Measurements from ENCODE around the gene MARS1. TPM values are rescaled to one million over a fixed set of nuclear protein-coding genes. Genes with fewer than 3 reads are reported as not detected.

MARS1 gene
- polyA plus RNA-seq, 6 donors from 2014 or later: 53.1 to 78.7 (median 63.0) TPM

DNA sequence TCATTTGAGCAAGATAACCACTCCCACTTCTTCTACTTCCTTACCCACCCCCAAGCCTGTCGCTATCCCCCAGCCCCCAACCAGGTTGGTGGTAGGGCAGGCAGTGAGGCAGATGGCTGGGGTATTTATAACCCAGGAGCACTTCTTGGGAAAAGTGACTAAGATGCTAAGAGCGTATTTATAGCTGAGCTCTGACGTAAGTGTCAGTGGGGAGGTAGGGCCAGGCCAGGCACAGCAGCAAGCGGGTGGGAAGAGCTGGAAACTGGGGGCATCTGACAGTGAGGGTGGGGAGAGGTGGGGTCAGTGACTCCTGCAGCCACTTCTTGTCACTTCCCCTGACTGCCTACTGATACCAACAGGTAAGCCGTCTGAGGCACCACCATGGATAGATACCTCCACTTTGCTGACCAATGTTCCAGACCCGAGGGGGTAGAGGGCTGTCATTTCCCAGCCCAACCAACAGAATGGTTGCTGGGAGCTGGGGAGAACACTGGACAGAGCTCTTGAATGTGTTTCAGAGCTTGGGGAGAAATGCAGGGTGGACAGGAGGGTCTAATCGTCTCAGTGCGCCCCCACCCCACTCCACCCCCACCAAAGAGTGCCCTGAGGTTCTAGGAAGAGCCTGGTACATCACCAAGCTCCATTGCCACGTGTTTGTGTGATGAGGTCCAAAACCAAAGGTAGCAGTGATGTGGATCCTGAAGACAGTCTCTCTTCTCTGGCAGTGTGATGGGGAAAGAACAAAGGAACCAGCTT lies 35.5 kb upstream of the MARS1 start:
- no peaks in the 10 kb centered on the region for H3K27me3 Mint-ChIP-seq
- H3K9me3 Mint-ChIP-seq: no peaks in the 10 kb centered on the region
- no peaks in the 10 kb centered on the region for H3K36me3 Mint-ChIP-seq
- H3K4me3 Mint-ChIP-seq: no peak overlapping the region
- ATAC-seq (ENCODE audit: low read depth in 2 of 2): no peak
- peaks cover 9 to 14% (median 12%) of the 10 kb centered on the region in 3 donors for H3K4me1 Mint-ChIP-seq
- no peak for DNase-seq
- peak overlapping the region in 1 of 6 donors; percentile 91 for H3K27ac Mint-ChIP-seq

- ATAC-seq (ENCODE audit: low read depth in 2 of 2) (peak in 1 of 2 donors; percentile 48), DNase-seq (peak; percentile 23)
- H3K27ac Mint-ChIP-seq: no peak overlapping the region
- H3K36me3 Mint-ChIP-seq: no peaks in the 10 kb centered on the region
- H3K4me3 Mint-ChIP-seq: peak overlapping the region in 1 of 8 donors; percentile 10
- H3K4me1 Mint-ChIP-seq: peaks cover 9 to 15% (median 12%) of the 10 kb centered on the region in 3 donors
- no peaks in the 10 kb centered on the region for H3K9me3 Mint-ChIP-seq
- no peaks in the 10 kb centered on the region for H3K27me3 Mint-ChIP-seq
Observed at GRCh38 chr12:57452937-57453509, 34.8 kb upstream of the MARS1 start.

GRCh38 chr12:57454213-57454565 lies 33.7 kb upstream of the MARS1 start:
- no peak overlapping the region for H3K27ac Mint-ChIP-seq
- H3K36me3 Mint-ChIP-seq: no peaks in the 10 kb centered on the region
- peaks cover 14 to 27% (median 23%) of the 10 kb centered on the region in 3 donors for H3K4me1 Mint-ChIP-seq
- H3K27me3 Mint-ChIP-seq: no peaks in the 10 kb centered on the region
- no peak for ATAC-seq (ENCODE audit: low read depth in 2 of 2)
- H3K9me3 Mint-ChIP-seq: no peaks in the 10 kb centered on the region
- no peak for DNase-seq
- no peak overlapping the region for H3K4me3 Mint-ChIP-seq

DNA sequence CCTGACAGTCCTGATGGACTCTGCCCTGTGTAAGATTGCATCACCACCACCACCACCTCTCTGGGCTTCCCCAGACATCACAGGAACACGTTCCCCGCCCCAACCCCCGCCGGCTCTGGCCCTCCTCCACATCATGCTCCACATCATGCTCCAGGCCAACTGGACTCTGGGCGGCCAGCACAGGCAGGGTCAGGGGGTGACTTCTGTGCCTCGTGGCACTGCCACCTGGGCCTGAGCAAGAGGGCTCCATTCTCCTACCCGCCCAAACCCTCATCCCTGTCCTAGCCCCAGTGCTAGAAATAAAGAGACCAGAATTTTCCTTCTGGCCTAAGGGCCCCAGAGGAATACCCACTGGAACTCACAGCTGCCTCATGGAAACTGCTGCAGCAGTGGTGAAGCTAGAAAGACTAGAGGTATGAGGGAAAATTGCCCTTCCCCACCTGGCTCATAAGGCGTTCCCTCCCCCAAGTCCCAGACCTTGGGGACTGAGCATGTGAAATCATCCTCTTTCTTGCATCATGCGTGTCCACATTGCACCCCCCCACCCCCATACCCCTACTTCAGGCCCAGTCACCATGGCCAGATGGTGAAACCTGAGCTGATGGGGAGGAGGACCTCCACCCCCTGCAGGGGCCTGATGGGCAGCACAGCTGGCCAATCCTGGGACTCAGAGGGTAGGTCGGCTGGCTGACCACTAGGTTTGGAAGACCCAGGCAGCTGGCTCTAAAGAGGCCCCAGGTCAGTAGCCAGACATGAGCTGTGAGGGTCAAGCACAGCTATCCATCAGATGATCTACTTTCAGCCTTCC lies 33.1 kb upstream of the MARS1 start, which contains the start of gene INHBE:
INHBE (plus strand) TSS at position 742 of the 808 bp plus-strand sequence. CDS start 230 bp downstream, outside the sequence.
- no peaks in the 10 kb centered on the region for H3K27me3 Mint-ChIP-seq

GRCh38 chr12:57455374-57456144 lies 32.3 kb upstream of the MARS1 start:
- peaks cover 25 to 40% (median 34%) of the 10 kb centered on the region in 3 donors for H3K4me1 Mint-ChIP-seq
- peak overlapping the region; percentile 7 to 93 (median 78) for H3K4me3 Mint-ChIP-seq
- H3K27ac Mint-ChIP-seq: peak overlapping the region in 2 of 6 donors; percentile 83 to 93
- H3K9me3 Mint-ChIP-seq: no peaks in the 10 kb centered on the region
- no peaks in the 10 kb centered on the region for H3K36me3 Mint-ChIP-seq
- DNase-seq: no peak
- H3K27me3 Mint-ChIP-seq: no peaks in the 10 kb centered on the region
- no peak for ATAC-seq (ENCODE audit: low read depth in 2 of 2)

More for the DNA sequence above, 33.1 kb upstream of the MARS1 start, which contains the start of gene INHBE:
- H3K9me3 Mint-ChIP-seq: no peaks in the 10 kb centered on the region
- peak within 1 kb of the TSS in 4 of 6 donors; percentile 0 to 93 (median 55) for H3K27ac Mint-ChIP-seq
- H3K36me3 Mint-ChIP-seq: no peaks in the 10 kb centered on the region
- ATAC-seq (ENCODE audit: low read depth in 2 of 2) (no peak), DNase-seq (no peak)
- H3K4me1 Mint-ChIP-seq: peaks cover 19 to 33% (median 29%) of the 10 kb centered on the region in 3 donors
- H3K4me3 Mint-ChIP-seq: peak within 1 kb of the TSS; percentile 7 to 93 (median 78)

GRCh38 chr12:57456145-57456700 lies 31.6 kb upstream of the MARS1 start:
- DNase-seq (peak; percentile 61), ATAC-seq (ENCODE audit: low read depth in 2 of 2) (peak; percentile 31 to 33)
- Mint-ChIP-seq H3K9me3 (no peaks in the 10 kb centered on the region), H3K4me3 (peak overlapping the region; percentile 7 to 93 (median 78)), H3K27ac (peak overlapping the region in 3 of 6 donors; percentile 0 to 93 (median 83)), H3K27me3 (no peaks in the 10 kb centered on the region), H3K4me1 (peaks cover 30 to 46% (median 37%) of the 10 kb centered on the region in 3 donors), H3K36me3 (no peaks in the 10 kb centered on the region)

DNA sequence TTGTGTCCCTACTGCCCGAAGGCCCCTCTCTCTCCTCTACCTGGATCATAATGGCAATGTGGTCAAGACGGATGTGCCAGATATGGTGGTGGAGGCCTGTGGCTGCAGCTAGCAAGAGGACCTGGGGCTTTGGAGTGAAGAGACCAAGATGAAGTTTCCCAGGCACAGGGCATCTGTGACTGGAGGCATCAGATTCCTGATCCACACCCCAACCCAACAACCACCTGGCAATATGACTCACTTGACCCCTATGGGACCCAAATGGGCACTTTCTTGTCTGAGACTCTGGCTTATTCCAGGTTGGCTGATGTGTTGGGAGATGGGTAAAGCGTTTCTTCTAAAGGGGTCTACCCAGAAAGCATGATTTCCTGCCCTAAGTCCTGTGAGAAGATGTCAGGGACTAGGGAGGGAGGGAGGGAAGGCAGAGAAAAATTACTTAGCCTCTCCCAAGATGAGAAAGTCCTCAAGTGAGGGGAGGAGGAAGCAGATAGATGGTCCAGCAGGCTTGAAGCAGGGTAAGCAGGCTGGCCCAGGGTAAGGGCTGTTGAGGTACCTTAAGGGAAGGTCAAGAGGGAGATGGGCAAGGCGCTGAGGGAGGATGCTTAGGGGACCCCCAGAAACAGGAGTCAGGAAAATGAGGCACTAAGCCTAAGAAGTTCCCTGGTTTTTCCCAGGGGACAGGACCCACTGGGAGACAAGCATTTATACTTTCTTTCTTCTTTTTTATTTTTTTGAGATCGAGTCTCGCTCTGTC lies 31.0 kb upstream of the MARS1 start:
- H3K27me3 Mint-ChIP-seq: no peaks in the 10 kb centered on the region
- no peak for ATAC-seq (ENCODE audit: low read depth in 2 of 2)
- H3K27ac Mint-ChIP-seq: peak overlapping the region in 3 of 6 donors; percentile 89 to 92 (median 90)
- H3K36me3 Mint-ChIP-seq: no peaks in the 10 kb centered on the region
- peaks cover 36 to 53% (median 42%) of the 10 kb centered on the region in 3 donors for H3K4me1 Mint-ChIP-seq
- DNase-seq: no peak
- H3K4me3 Mint-ChIP-seq: no peak overlapping the region
- no peaks in the 10 kb centered on the region for H3K9me3 Mint-ChIP-seq

- no peaks in the 10 kb centered on the region for H3K9me3 Mint-ChIP-seq
- ATAC-seq (ENCODE audit: low read depth in 2 of 2): no peak
- H3K4me3 Mint-ChIP-seq: peak overlapping the region; percentile 87 to 99 (median 92)
- H3K27me3 Mint-ChIP-seq: no peaks in the 10 kb centered on the region
- H3K4me1 Mint-ChIP-seq: peaks cover 45 to 66% (median 56%) of the 10 kb centered on the region in 3 donors
- DNase-seq: no peak
- H3K36me3 Mint-ChIP-seq: no peaks in the 10 kb centered on the region
- peak overlapping the region; percentile 92 to 99 (median 97) for H3K27ac Mint-ChIP-seq
Observed at GRCh38 chr12:57458665-57459054, 29.2 kb upstream of the MARS1 start.

GRCh38 chr12:57459055-57459749 lies 28.7 kb upstream of the MARS1 start:
- Mint-ChIP-seq H3K36me3 (no peaks in the 10 kb centered on the region), H3K4me3 (peak overlapping the region; percentile 87 to 99 (median 92)), H3K9me3 (no peaks in the 10 kb centered on the region), H3K27me3 (no peaks in the 10 kb centered on the region), H3K4me1 (peaks cover 45 to 66% (median 56%) of the 10 kb centered on the region in 3 donors), H3K27ac (peak overlapping the region; percentile 92 to 99 (median 97))
- peak; percentile 70 to 73 for ATAC-seq (ENCODE audit: low read depth in 2 of 2)
- peak; percentile 93 for DNase-seq

DNA sequence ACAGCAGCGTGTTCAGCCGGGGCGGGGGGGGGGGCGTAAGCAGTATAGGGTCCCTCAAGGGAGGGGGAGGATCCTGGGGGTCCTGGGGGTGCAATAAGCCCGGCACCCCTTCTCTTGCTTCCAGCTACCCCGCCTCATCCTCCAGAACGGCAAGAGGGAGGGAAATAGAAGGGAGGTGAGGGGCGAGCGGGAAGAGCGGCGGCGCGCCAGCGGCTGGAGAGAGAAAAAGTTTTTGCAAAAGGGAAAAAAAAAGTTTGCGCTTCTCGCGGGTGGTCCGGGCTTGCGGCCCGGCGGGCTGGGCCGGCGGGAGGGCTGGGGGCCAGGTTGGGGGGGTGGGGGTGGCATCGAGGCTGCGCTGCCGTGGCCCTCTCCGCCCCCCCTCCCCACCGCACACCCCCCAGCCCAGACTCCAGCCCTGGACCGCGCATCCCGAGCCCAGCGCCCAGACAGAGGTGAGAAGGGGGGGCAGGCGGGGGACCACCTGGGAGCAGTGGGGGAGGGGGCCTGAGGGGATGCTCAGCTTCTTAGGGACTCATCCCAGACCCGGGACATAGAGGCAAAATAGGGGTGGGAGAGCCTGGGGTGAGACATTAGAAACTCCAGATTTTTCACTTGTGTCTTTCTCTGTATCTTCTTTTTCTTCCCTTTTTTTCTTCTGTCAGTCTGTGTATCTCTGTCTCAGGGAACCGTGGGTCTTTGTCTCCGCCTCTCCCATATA lies 28.0 kb upstream of the MARS1 start, which contains the start of gene GLI1:
GLI1 (plus strand) TSS at position 36 of the 718 bp plus-strand sequence. CDS start 3,907 bp downstream, outside the sequence.
- Mint-ChIP-seq H3K4me3 (peak within 1 kb of the TSS; percentile 87 to 99 (median 94)), H3K36me3 (no peaks in the 10 kb centered on the region)

DNA sequence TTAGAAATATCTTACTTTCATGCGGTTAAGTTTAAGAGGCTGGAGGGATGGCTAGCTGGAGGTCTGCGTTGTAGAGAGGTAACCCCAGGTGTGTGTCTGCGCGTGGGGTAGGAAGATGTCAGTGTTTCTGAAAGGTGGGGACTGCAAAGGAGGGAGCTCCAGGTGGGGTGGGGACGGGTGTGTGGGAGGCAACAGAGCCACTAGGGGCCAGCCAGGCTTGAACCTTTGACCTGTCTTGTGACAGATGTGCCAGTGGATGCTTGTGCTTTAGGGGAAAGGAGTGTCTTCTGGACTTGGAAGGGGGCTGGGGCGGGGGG lies 27.4 kb upstream of the MARS1 start:
- Mint-ChIP-seq H3K9me3 (no peaks in the 10 kb centered on the region), H3K27ac (peak overlapping the region; percentile 61 to 94 (median 89)), H3K4me1 (peaks cover 45 to 66% (median 59%) of the 10 kb centered on the region in 3 donors), H3K36me3 (no peaks in the 10 kb centered on the region), H3K27me3 (no peaks in the 10 kb centered on the region), H3K4me3 (peak overlapping the region; percentile 87 to 95 (median 92))
- DNase-seq: peak; percentile 37
- no peak for ATAC-seq (ENCODE audit: low read depth in 2 of 2)

More for the DNA sequence above, 28.0 kb upstream of the MARS1 start, which contains the start of gene GLI1:
- Mint-ChIP-seq H3K27ac (peak within 1 kb of the TSS; percentile 92 to 99 (median 97)), H3K27me3 (no peaks in the 10 kb centered on the region), H3K4me1 (peaks cover 45 to 66% (median 59%) of the 10 kb centered on the region in 3 donors), H3K9me3 (no peaks in the 10 kb centered on the region)
- no peak for DNase-seq
- ATAC-seq (ENCODE audit: low read depth in 2 of 2): no peak
